ENCODE measurements around the gene DNM3. TPM values are rescaled to one million over a fixed set of nuclear protein-coding genes. Genes with fewer than 3 reads are reported as not detected.

DNM3 gene
- total and polyA plus RNA-seq, 2 experiments from 2014 or later = 5.2 to 12.2 TPM

DNA sequence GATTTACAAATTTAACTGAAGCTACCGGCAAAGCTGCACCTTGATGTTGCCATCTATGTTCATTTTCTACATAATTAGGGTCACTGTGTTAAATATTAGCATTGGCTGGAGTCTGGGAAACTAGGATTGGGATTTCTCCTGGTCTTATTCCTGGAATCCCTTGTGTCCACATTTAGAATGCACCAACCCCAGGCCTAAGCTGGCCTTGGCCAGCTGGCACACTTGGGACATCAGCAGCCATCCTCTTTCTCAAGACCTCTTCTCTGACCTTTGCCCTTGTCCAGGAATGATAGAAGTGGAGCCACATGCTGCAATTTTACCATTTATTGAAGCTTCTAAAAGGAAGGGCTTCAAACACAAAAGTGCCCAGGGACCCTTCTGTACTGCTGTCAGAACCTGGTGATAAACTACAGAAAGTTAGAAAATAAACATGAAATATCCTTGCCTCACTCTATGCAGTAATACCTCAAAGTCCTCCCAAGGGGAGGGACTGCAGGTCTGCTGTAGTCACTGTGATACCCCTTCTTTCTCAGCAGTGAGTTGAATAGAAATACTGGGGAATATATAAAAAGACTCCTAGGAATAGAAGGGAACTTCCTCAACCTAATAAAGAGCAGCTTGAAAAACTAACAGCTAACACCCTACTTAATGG, 616.3 kb downstream of the DNM3 start:
- Mint-ChIP-seq H3K9me3 (no peaks in the 10 kb centered on the region), H3K4me1 (peaks cover 3% of the 10 kb centered on the region), H3K27me3 (ENCODE audit: insufficient read depth, low read depth, poor library complexity) (no peaks in the 10 kb centered on the region), H3K36me3 (ENCODE audit: low read depth) (no peaks in the 10 kb centered on the region), H3K27ac (no peak overlapping the region), H3K4me3 (no peak overlapping the region)
- TF ChIP-seq NANOG (IDR thresholded peaks at IDR 0.05; ENCODE audit: borderline replicate concordance) = no peak
- no peak for TF ChIP-seq EZH2 (IDR thresholded peaks at IDR 0.05; ENCODE audit: low read depth, unreplicated experiment)
- TF ChIP-seq ZNF331 (CRISPR knock-in tag; IDR thresholded peaks at IDR 0.05; ENCODE audit: low read depth) = no peak
- TF ChIP-seq ZNF462 (CRISPR knock-in tag; IDR thresholded peaks at IDR 0.05) = no peak
- TF ChIP-seq EZH2phosphoT487 (IDR thresholded peaks at IDR 0.05; ENCODE audit: unreplicated experiment) = no peak
- TF ChIP-seq CTCF (conservative IDR thresholded peaks at IDR 0.05; ENCODE audit: low read depth in 2 of 2) = no peak
- TF ChIP-seq STAT1 (IDR thresholded peaks at IDR 0.05; ENCODE audit: unreplicated experiment) = no peak
- no peak for TF ChIP-seq ZNF114 (CRISPR knock-in tag; IDR thresholded peaks at IDR 0.05)
- TF ChIP-seq POLR2AphosphoS5 (IDR thresholded peaks at IDR 0.05; ENCODE audit: low read depth) = no peak
- no peak for TF ChIP-seq JUNB (IDR thresholded peaks at IDR 0.05; ENCODE audit: unreplicated experiment)
- TF ChIP-seq, protein P1, sequence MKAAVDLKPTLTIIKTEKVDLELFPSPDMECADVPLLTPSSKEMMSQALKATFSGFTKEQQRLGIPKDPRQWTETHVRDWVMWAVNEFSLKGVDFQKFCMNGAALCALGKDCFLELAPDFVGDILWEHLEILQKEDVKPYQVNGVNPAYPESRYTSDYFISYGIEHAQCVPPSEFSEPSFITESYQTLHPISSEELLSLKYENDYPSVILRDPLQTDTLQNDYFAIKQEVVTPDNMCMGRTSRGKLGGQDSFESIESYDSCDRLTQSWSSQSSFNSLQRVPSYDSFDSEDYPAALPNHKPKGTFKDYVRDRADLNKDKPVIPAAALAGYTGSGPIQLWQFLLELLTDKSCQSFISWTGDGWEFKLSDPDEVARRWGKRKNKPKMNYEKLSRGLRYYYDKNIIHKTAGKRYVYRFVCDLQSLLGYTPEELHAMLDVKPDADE (IDR thresholded peaks at IDR 0.05) = no peak
- TF ChIP-seq REST (IDR thresholded peaks at IDR 0.05; ENCODE audit: unreplicated experiment) = no peak
- TF ChIP-seq CREB1 (CRISPR knock-in tag; IDR thresholded peaks at IDR 0.05; ENCODE audit: low read depth) = no peak
- Histone ChIP-seq H3K4me2 (no peak overlapping the region), H3K27me3 (ENCODE audit: insufficient read depth) (no peaks in the 10 kb centered on the region), H2AFZ (no peak overlapping the region), H3K4me1 (ENCODE audit: insufficient read depth) (no peaks in the 10 kb centered on the region), H3F3A (replicated peaks; ENCODE audit: low read depth) (no peaks in the 10 kb centered on the region), H3K4me3 (no peak overlapping the region), H4K20me1 (replicated peaks; ENCODE audit: insufficient read depth) (no peaks in the 10 kb centered on the region), H3K27ac (ENCODE audit: low read depth) (no peak overlapping the region), H3K79me2 (replicated peaks; ENCODE audit: insufficient read depth) (no peaks in the 10 kb centered on the region), H3K36me3 (ENCODE audit: insufficient read depth) (no peaks in the 10 kb centered on the region), H3K9me2 (ENCODE audit: insufficient read depth) (peaks cover 11% of the 10 kb centered on the region; the same call in 1 of the 2 replicates)
- ATAC-seq (no peak), DNase-seq (ENCODE audit: low spot score) (no peak)
